SK-N-MC (cell line): ENCODE measurements around the gene RICTOR.

ENCODE experiments used
- EZH2 ChIP-seq: fragments of 200-600 bp; sonication (generic); IDR thresholded peaks from one replicate; pipeline ENCODE4 v1.6.1; 2017; ENCODE audit warnings: antibody characterized with exemption
- FOXP2 ChIP-seq: optimal IDR thresholded peaks from 2 replicates; pipeline ENCODE3; 2011; ENCODE audit warnings: mild to moderate bottlenecking, moderate library complexity; ENCODE audit not compliant: insufficient read depth; ENCODE audit errors: extremely low read length, control extremely low read depth
- POLR2AphosphoS5 ChIP-seq: IDR thresholded peaks from 2 replicates; pipeline ENCODE4 v1.6.1; 2012; ENCODE audit warnings: mild to moderate bottlenecking, low read depth, low read length, borderline replicate concordance

DNA sequence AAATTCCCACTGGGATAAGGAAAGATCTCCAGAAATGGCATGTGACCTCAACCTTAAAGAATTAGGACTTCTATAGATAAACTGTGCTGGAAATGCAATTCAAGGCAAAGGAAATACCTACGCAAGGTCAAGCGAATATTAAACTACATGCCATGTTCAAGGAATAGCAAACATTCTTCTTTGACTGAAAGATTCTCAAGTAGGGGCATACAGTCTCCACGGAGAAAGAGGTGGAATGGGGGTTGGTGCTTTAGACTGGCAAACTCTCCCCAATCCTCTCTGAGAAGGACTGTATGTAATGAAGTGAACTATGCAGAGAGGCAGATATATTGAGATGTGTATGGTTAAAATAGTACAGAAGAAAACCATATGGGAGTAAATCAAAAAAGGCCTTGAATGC is 6.1 kb downstream of the RICTOR start:
- TF ChIP-seq EZH2 (no peak), POLR2AphosphoS5 (no peak), FOXP2 (no peak)
